SK-N-SH treated with all-trans-retinoic acid at 6 μM for 48 hours (cell line): ENCODE results near the gene CNGB1.

Experiments used
- ATAC-seq: fragments of 200-7000 bp; cut with Tn5 transposase; 3 replicates; pipeline ENCODE4 v1.9.1; 2020; ENCODE audit warnings: mild to moderate bottlenecking, moderate library complexity
- BACH2 ChIP-seq: fragments of 250-450 bp; sonication (Bioruptor Pico); IDR thresholded peaks from 2 replicates; pipeline ENCODE4 v1.9.0; 2021; ENCODE audit warnings: mild to moderate bottlenecking, borderline replicate concordance
- CREB5 ChIP-seq: fragments of 250-450 bp; sonication (Bioruptor Pico); IDR thresholded peaks from 2 replicates; pipeline ENCODE4 v1.5.1; 2020; ENCODE audit warnings: low read depth, mild to moderate bottlenecking, moderate library complexity
- CSDC2 ChIP-seq: fragments of 250-450 bp; sonication (Bioruptor Pico); IDR thresholded peaks from 2 replicates; pipeline ENCODE4 v1.5.0; 2020; ENCODE audit warnings: mild to moderate bottlenecking, moderate library complexity
- ESRRG ChIP-seq: fragments of 250-450 bp; sonication (Bioruptor Pico); IDR thresholded peaks from 2 replicates; pipeline ENCODE4 v1.6.1; 2021; ENCODE audit warnings: mild to moderate bottlenecking
- GLIS3 ChIP-seq: fragments of 250-450 bp; sonication (Bioruptor Pico); IDR thresholded peaks from 2 replicates; pipeline ENCODE4 v1.5.0; 2020; ENCODE audit warnings: mild to moderate bottlenecking, moderate library complexity
- ISL1 ChIP-seq: fragments of 250-450 bp; sonication (Bioruptor Pico); IDR thresholded peaks from 2 replicates; pipeline ENCODE4 v2.1.2; 2022; ENCODE audit warnings: mild to moderate bottlenecking, moderate library complexity
- OSR1 ChIP-seq: fragments of 250-450 bp; sonication (Bioruptor Pico); IDR thresholded peaks from 2 replicates; pipeline ENCODE4 v1.8.0; 2022; ENCODE audit warnings: moderate library complexity, mild to moderate bottlenecking, inconsistent platforms
- PATZ1 ChIP-seq: fragments of 250-450 bp; sonication (Bioruptor Pico); IDR thresholded peaks from 2 replicates; pipeline ENCODE4 v1.8.0; 2020; ENCODE audit warnings: mild to moderate bottlenecking, moderate library complexity, borderline replicate concordance
- PPARA ChIP-seq: fragments of 250-450 bp; sonication (Bioruptor Pico); IDR thresholded peaks from 2 replicates; pipeline ENCODE4 v1.5.0; 2020; ENCODE audit warnings: mild to moderate bottlenecking, borderline replicate concordance
- RARB ChIP-seq: fragments of 250-450 bp; sonication (Bioruptor Pico); IDR thresholded peaks from 2 replicates; pipeline ENCODE4 v1.8.0; 2021; ENCODE audit warnings: mild to moderate bottlenecking, moderate library complexity
- SNAI2 ChIP-seq: fragments of 250-450 bp; sonication (Bioruptor Pico); IDR thresholded peaks from 2 replicates; pipeline ENCODE4 v1.5.0; 2020; ENCODE audit warnings: mild to moderate bottlenecking, moderate library complexity
- TCF4 ChIP-seq: fragments of 250-450 bp; sonication (Bioruptor Pico); IDR thresholded peaks from 2 replicates; pipeline ENCODE4 v1.8.0; 2021; ENCODE audit warnings: mild to moderate bottlenecking, moderate library complexity, borderline replicate concordance
- TOX ChIP-seq: fragments of 250-450 bp; sonication (Bioruptor Pico); IDR thresholded peaks from 2 replicates; pipeline ENCODE4 v1.8.0; 2021; ENCODE audit warnings: mild to moderate bottlenecking, moderate library complexity, borderline replicate concordance
- TSHZ2 ChIP-seq: fragments of 250-450 bp; sonication (Bioruptor Pico); IDR thresholded peaks from 2 replicates; pipeline ENCODE4 v1.5.0; 2020; ENCODE audit warnings: mild to moderate bottlenecking, moderate library complexity
- ZC3H10 ChIP-seq: fragments of 250-450 bp; sonication (Bioruptor Pico); IDR thresholded peaks from 2 replicates; pipeline ENCODE4 v1.5.1; 2021; ENCODE audit warnings: mild to moderate bottlenecking, moderate library complexity
- ZFP3 ChIP-seq: fragments of 250-450 bp; sonication (Bioruptor Pico); IDR thresholded peaks from 2 replicates; pipeline ENCODE4 v1.5.0; 2020; ENCODE audit warnings: mild to moderate bottlenecking, moderate library complexity
- ZFP30 ChIP-seq: fragments of 450-650 bp; formaldehyde crosslinking; IDR thresholded peaks from 2 replicates; pipeline ENCODE4 v1.5.0; 2022; ENCODE audit warnings: mild to moderate bottlenecking, moderate library complexity
- ZNF8 ChIP-seq: fragments of 450-650 bp; formaldehyde crosslinking; IDR thresholded peaks from 2 replicates; pipeline ENCODE4 v1.5.0; 2020; ENCODE audit warnings: mild to moderate bottlenecking, moderate library complexity
- TF ChIP-seq, protein P1 (sequence below): fragments of 250-450 bp; sonication (Bioruptor Pico); IDR thresholded peaks from 2 replicates; pipeline ENCODE4 v1.8.0; 2021; ENCODE audit warnings: low read depth, mild to moderate bottlenecking, moderate library complexity, borderline replicate concordance

Gene CNGB1

GRCh38 chr16:57997528-57998265, 26.8 kb upstream of the CNGB1 start:
- ATAC-seq: no peak
- TF ChIP-seq ZC3H10 (CRISPR knock-in tag) (no peak), CSDC2 (no peak), SNAI2 (CRISPR knock-in tag) (no peak), TCF4 (no peak), TOX (CRISPR knock-in tag) (no peak), PATZ1 (CRISPR knock-in tag) (no peak), CREB5 (CRISPR knock-in tag) (no peak)
- TF ChIP-seq, protein P1, sequence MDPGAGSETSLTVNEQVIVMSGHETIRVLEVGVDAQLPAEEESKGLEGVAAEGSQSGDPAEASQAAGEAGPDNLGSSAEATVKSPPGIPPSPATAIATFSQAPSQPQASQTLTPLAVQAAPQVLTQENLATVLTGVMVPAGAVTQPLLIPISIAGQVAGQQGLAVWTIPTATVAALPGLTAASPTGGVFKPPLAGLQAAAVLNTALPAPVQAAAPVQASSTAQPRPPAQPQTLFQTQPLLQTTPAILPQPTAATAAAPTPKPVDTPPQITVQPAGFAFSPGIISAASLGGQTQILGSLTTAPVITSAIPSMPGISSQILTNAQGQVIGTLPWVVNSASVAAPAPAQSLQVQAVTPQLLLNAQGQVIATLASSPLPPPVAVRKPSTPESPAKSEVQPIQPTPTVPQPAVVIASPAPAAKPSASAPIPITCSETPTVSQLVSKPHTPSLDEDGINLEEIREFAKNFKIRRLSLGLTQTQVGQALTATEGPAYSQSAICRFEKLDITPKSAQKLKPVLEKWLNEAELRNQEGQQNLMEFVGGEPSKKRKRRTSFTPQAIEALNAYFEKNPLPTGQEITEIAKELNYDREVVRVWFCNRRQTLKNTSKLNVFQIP (CRISPR knock-in tag): no peak

DNA sequence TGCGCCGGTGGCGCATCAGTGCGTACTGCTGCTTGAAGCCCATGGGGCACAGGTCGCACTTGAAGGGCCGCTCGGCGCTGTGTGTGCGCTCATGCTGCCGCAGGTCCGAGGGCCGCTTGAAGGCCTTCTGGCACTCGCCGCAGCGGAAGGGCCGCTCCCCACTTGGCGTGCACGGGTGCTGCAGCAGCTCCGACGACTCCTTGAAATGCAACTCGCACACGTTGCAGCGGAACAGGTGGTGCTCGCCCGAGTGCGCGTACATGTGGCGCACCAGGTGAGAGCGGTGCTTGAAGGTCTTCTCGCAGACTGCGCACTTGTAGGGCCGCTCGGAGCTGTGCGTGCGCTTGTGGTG, 26.2 kb upstream of the CNGB1 start:
- ATAC-seq: no peak

DNA sequence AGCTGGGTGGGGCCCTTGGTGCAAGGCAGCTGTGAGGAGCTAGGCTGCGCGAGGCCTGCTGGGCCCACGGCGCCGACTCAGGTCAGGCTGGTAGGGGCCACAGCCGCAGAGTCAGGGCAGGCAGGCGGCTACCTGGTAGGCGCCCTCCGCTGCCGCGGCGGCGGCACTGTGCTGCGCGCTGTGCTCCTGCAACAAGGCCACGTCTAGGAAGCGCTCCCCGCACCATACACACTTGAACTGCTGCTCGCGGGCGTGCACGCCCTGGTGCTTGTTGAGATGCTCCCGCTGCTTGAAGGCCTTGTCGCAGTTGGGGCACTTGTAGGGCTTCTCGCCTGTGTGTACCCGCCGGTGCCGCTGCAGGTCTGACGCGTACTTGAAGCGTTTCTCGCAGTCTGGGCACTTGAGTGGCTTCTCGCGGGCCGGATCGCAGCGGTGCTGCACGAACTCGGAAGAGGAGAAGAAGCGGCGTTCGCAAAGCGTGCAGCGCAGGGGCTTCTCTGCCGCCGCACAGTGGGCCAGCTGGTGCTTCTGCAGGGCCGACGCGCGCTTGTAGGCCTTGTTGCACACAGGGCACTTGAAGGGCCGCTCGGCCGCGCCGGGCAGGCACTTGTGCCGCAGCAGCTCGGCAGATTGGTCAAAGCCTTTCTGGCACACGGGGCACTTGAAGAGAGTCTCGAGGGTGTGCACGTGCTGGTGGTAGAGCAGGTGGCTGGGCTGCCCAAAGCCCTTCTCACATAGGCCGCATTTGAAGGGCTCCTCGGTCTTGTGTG, 25.7 kb upstream of the CNGB1 start:
- TF ChIP-seq CREB5 (CRISPR knock-in tag) (no peak), ESRRG (CRISPR knock-in tag) (no peak), PPARA (no peak), OSR1 (CRISPR knock-in tag) (no peak), SNAI2 (CRISPR knock-in tag) (no peak), CSDC2 (no peak), RARB (CRISPR knock-in tag) (no peak), ZFP3 (CRISPR knock-in tag) (no peak), GLIS3 (CRISPR knock-in tag) (no peak), ZNF8 (CRISPR knock-in tag) (no peak), ISL1 (CRISPR knock-in tag) (no peak), BACH2 (CRISPR knock-in tag) (no peak)
- ATAC-seq: no peak

More for the DNA sequence above, 26.2 kb upstream of the CNGB1 start:
- no peak for TF ChIP-seq TCF4
- TF ChIP-seq GLIS3 (CRISPR knock-in tag): no peak

DNA sequence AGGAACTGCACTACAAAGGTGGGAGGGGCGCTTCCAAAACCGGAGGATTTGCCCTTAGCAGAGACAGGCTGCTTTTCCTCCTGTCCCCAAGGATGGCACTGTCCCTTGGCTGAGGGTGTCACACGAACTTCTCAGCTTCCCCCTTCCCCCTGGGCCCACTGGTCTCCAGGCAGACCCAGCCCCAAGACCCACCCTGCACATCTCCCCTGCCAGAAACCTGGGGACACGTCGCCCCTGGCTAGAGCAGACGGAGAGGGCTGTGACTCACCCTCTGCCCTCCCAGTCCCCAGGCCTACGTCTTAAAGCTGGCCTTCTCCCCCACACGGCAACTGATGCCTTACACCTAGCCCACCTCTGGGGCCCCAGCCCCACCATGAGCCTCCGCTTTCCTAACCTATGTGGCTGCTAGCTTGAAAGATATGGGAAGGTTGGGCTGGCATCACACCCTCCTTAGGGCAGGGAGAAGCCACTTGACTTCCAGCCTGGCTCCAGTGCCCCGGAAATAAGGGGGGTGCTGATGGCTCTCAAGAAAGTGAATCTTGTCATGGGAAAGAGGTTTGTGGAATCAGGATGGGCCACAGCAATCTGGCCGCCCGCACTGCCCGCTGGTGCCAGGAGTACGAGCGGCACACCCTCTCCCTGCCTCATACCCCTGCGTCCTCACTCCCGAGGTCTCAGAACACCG, 24.9 kb upstream of the CNGB1 start:
- no peak for ATAC-seq
- TF ChIP-seq PATZ1 (CRISPR knock-in tag) (no peak), CREB5 (CRISPR knock-in tag) (no peak), TSHZ2 (CRISPR knock-in tag) (no peak), GLIS3 (CRISPR knock-in tag) (no peak), TCF4 (no peak), CSDC2 (no peak), ZFP30 (CRISPR knock-in tag) (no peak), PPARA (no peak)
- TF ChIP-seq, protein P1 (CRISPR knock-in tag): no peak
